ENCODE results near the gene CDC5L.
"Not testable (repeated sequence)": the region's sequence is repeated elsewhere in the genome, so short reads cannot be mapped to it uniquely, and the experiment has no call there.

- TF ChIP-seq, protein P1, sequence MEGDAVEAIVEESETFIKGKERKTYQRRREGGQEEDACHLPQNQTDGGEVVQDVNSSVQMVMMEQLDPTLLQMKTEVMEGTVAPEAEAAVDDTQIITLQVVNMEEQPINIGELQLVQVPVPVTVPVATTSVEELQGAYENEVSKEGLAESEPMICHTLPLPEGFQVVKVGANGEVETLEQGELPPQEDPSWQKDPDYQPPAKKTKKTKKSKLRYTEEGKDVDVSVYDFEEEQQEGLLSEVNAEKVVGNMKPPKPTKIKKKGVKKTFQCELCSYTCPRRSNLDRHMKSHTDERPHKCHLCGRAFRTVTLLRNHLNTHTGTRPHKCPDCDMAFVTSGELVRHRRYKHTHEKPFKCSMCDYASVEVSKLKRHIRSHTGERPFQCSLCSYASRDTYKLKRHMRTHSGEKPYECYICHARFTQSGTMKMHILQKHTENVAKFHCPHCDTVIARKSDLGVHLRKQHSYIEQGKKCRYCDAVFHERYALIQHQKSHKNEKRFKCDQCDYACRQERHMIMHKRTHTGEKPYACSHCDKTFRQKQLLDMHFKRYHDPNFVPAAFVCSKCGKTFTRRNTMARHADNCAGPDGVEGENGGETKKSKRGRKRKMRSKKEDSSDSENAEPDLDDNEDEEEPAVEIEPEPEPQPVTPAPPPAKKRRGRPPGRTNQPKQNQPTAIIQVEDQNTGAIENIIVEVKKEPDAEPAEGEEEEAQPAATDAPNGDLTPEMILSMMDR (IDR thresholded peaks at IDR 0.05), result not testable (repeated sequence)
- TF ChIP-seq POLR2A (IDR thresholded peaks at IDR 0.05), result not testable (repeated sequence)
Observed at GRCh38 chr6:44346818-44347217, 40.7 kb upstream of the CDC5L start.

All from esophagus squamous epithelium (tissue), 4 donors.